ENCODE data around the gene SMG7. TPM values are rescaled to one million over a fixed set of nuclear protein-coding genes. Genes with fewer than 3 reads are reported as not detected.
"Not testable (repeated sequence)": the region's sequence is repeated elsewhere in the genome, so short reads cannot be mapped to it uniquely, and the experiment has no call there.

SMG7 gene
- 10 to 100 TPM; 34.3 to 46.6 (median 39.2) TPM for total RNA-seq
- 10 to 100 TPM; 16.0 to 16.8 TPM for polyA plus RNA-seq
- long read RNA-seq, donor 1, partial matches to known transcripts = 5 of 10 reads
- long read RNA-seq, donor 1, other reads (novel, unspliced or antisense) = 5 of 10 reads
- long read RNA-seq, donor 2, partial matches to known transcripts = 8 of 12 reads
- long read RNA-seq, donor 2, other reads (novel, unspliced or antisense) = 4 of 12 reads
- long read RNA-seq, donor 3, partial matches to known transcripts = 20 of 26 reads
- long read RNA-seq, donor 3, other reads (novel, unspliced or antisense) = 6 of 26 reads

- H3K36me3 ChIP-seq = peaks cover 0 to 8% (median 0%) of the 10 kb centered on the region in 9 donors
- peaks cover 0 to 53% (median 43%) of the 10 kb centered on the region in 9 donors for H3K4me1 ChIP-seq
- H3K9me3 ChIP-seq = no peaks in the 10 kb centered on the region
- no peaks in the 10 kb centered on the region for H3K27me3 ChIP-seq
- peak within 1 kb of the TSS; percentile 79 to 99 (median 96) for H3K4me3 ChIP-seq
- peak in 2 of 9 donors; percentile 8 to 11 for TF ChIP-seq CTCF (IDR thresholded peaks at IDR 0.05)
- peak in 3 of 8 donors; percentile 0 to 24 (median 0) for ATAC-seq
- intact Hi-C loops (cut with DNase I) = loop anchor here in 9 of 10 donors (5.0 to 10.0 kb wide), 10 partner anchors 70 to 190 kb away; partner anchors contain the start of gene ARPC5 (in 3 of the 9)
- peak within 1 kb of the TSS; percentile 92 to 99 (median 96) for H3K27ac ChIP-seq
- 0 to 1% methylated on average over 70 of the region's 70 CpGs for WGBS, 2 donors
- peak; percentile 32 to 50 for DNase-seq
Observed at GRCh38 chr1:183472488-183473216, at the start of gene SMG7. SMG7 (plus strand) TSS chr1:183472499; CDS start chr1:183472621, 122 bp downstream.

DNA sequence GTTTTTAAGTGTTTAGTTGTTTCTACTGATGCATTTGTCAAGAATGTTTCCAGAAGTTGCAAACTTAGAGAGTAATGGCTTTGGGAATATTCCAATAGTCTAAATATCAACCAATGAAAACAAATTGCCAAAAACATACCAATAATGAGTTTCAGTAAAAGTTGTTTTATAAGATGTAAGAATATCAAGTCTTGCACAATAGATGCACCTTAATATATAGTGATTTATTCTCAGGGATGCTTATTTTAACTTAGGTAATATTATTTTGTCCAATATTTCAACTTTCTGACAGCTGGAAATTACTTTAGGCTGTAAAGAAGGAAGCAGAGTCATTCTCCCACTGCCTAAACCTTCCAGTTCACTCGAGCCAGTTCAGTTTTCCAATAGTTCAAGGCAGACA is 48.8 kb upstream of the SMG7 start:
- ATAC-seq (no peak), DNase-seq (no peak)
- Histone ChIP-seq H3K4me1 (peaks cover 0 to 2% (median 0%) of the 10 kb centered on the region in 9 donors), H3K9me3 (no peaks in the 10 kb centered on the region), H3K36me3 (no peaks in the 10 kb centered on the region), H3K27me3 (peaks cover 0 to 49% (median 33%) of the 10 kb centered on the region in 7 donors), H3K4me3 (no peak overlapping the region), H3K27ac (no peak overlapping the region)
- intact Hi-C loops (cut with DNase I) = no loop called here
- 69 to 70% methylated on average over 1 of the region's 1 CpG for whole genome bisulfite sequencing, 2 donors
- no peak for TF ChIP-seq CTCF (IDR thresholded peaks at IDR 0.05)

- Histone ChIP-seq H3K4me3 (no peak overlapping the region), H3K27ac (no peak overlapping the region), H3K36me3 (no peaks in the 10 kb centered on the region), H3K27me3 (peaks cover 0 to 38% (median 22%) of the 10 kb centered on the region in 7 donors), H3K4me1 (no peaks in the 10 kb centered on the region), H3K9me3 (peaks cover 0 to under 1% (median 0%) of the 10 kb centered on the region in 11 donors)
- no peak for TF ChIP-seq CTCF (IDR thresholded peaks at IDR 0.05)
- DNase-seq (no peak), ATAC-seq (no peak)
- intact Hi-C loops (cut with DNase I) = no loop called here
Observed at GRCh38 chr1:183424691-183425090, 47.6 kb upstream of the SMG7 start.

GRCh38 chr1:183427591-183427990 is 44.7 kb upstream of the SMG7 start:
- H3K36me3 ChIP-seq; ATAC-seq; H3K4me1 ChIP-seq; H3K4me3 ChIP-seq; intact Hi-C loops (cut with DNase I); H3K27ac ChIP-seq; DNase-seq; H3K9me3 ChIP-seq; H3K27me3 ChIP-seq: not testable (repeated sequence)
- WGBS, 2 donors = 25 to 43% methylated on average over 2 to 3 of the region's 3 CpGs

Measured in heart right ventricle (tissue), 16 donors.